ENCODE measurements around the gene TRAF1. TPM values are rescaled to one million over a fixed set of nuclear protein-coding genes. Genes with fewer than 3 reads are reported as not detected.
A peak's percentile ranks its signal among the peaks of the same experiment; 100 is the strongest.

TRAF1 gene
- total RNA-seq, 2 donors from 2014 or later: 3.6 to 8.2 TPM

DNA sequence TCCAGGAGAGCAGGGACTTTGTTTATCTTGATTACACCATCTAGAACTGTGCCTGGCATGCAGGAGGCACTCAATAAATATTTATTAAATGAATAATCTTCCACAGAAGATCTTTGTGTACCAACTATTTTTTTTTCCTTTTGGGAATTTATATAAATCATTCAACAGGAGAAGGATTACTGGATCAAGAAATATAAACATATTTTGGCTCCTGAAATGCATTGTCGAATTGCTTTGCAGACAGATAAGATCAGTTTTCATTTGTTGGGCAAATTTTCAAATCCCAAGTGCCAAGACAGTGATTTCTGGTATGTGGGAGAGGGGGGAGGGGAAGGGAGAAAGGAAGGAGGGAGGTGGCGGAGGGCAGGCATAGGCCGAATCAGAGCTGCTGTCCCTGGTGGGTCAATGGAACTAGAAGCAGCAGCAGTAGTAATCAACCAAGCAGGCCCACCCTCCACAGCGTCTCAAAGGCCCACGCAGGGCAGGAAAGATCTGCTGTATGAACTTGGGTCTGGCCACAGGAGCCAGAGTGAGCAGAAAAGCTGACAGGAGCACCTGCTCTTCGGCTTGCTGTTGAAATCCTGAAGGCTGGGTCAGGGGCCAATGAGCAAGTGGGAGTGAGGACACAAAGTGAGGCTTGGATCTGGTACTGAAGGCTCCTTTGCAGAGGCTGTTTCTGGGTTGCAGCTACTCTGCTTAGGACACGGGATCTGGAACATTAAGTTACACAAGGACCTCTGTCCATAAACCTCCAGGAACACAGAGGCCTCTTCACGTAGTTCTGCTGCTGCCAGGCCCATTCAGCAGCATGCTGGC, 15.8 kb upstream of the TRAF1 start:
- 53 to 73% methylated on average over 5 to 8 of the region's 8 CpGs for WGBS, 2 experiments (ENCODE audit: insufficient coverage in 1 of 2, insufficient read length in 1 of 2)
- Histone ChIP-seq H3K4me1 (ENCODE audit: control insufficient read depth, insufficient read depth, low read length) (peaks cover 11% of the 10 kb centered on the region), H3K9me3 (ENCODE audit: control insufficient read depth, low read length) (no peaks in the 10 kb centered on the region), H3K27ac (ENCODE audit: low read depth, low read length) (no peak overlapping the region), H3K9ac (ENCODE audit: extremely low read depth, low read length, poor library complexity, severe bottlenecking) (no peak overlapping the region), H3K27me3 (ENCODE audit: control insufficient read depth, insufficient read depth, low read length, poor library complexity, severe bottlenecking) (no peaks in the 10 kb centered on the region), H3K36me3 (ENCODE audit: control insufficient read depth, insufficient read depth, low read length) (no peaks in the 10 kb centered on the region), H3K4me3 (ENCODE audit: low read length) (no peak overlapping the region)
- Mint-ChIP-seq H3K27ac (no peak overlapping the region), H3K4me1 (peaks cover 36% of the 10 kb centered on the region), H3K27me3 (ENCODE audit: insufficient read depth) (no peaks in the 10 kb centered on the region), H3K36me3 (ENCODE audit: low read depth) (no peaks in the 10 kb centered on the region), H3K4me3 (no peak overlapping the region), H3K9me3 (no peaks in the 10 kb centered on the region)
- TF ChIP-seq, protein P1, sequence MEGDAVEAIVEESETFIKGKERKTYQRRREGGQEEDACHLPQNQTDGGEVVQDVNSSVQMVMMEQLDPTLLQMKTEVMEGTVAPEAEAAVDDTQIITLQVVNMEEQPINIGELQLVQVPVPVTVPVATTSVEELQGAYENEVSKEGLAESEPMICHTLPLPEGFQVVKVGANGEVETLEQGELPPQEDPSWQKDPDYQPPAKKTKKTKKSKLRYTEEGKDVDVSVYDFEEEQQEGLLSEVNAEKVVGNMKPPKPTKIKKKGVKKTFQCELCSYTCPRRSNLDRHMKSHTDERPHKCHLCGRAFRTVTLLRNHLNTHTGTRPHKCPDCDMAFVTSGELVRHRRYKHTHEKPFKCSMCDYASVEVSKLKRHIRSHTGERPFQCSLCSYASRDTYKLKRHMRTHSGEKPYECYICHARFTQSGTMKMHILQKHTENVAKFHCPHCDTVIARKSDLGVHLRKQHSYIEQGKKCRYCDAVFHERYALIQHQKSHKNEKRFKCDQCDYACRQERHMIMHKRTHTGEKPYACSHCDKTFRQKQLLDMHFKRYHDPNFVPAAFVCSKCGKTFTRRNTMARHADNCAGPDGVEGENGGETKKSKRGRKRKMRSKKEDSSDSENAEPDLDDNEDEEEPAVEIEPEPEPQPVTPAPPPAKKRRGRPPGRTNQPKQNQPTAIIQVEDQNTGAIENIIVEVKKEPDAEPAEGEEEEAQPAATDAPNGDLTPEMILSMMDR (conservative IDR thresholded peaks at IDR 0.05): no peak
- DNase-seq: peak; percentile 69

DNA sequence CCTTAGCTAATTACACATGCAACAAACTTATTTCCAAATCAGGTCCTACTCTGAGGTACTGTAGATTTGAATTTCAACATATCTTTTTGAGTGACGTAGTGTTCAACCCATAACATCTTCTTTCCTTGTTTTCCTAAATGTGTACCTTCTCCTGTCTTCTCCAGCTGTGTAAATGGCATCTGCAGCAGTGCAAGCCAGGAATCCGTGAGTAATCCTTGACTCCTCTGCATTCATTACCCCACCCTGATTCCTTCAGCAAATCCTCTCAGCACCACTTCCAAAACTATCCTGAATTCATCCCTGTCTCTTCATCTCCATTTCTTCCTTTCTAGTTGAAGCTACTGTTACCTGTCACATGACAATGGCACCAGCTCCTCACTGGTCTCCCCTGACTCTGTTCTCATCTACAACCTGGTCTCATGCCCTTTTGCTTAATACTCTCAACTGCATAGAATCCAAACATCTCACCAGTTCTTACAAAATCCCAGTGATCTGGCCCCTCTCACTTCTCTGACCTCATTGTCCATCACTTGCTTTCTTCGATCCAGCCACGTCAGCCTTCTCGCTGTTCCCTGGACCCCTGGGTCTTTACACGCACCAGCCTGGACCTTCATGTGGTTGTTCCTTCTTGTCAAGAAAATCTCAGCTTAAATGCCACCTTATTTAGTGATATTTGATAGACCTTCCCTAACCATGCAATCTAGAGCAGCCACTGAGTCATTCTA, 14.6 kb upstream of the TRAF1 start:
- Mint-ChIP-seq H3K36me3 (ENCODE audit: low read depth) (no peaks in the 10 kb centered on the region), H3K4me3 (no peak overlapping the region), H3K27me3 (ENCODE audit: insufficient read depth) (no peaks in the 10 kb centered on the region), H3K4me1 (peaks cover 44% of the 10 kb centered on the region), H3K9me3 (no peaks in the 10 kb centered on the region), H3K27ac (no peak overlapping the region)
- WGBS, 2 experiments (ENCODE audit: insufficient coverage in 1 of 2, insufficient read length in 1 of 2): 86 to 91% methylated on average over 5 to 6 of the region's 6 CpGs
- TF ChIP-seq, protein P1 (conservative IDR thresholded peaks at IDR 0.05): no peak
- Histone ChIP-seq H3K27ac (ENCODE audit: low read depth, low read length) (no peak overlapping the region), H3K4me1 (ENCODE audit: control insufficient read depth, insufficient read depth, low read length) (peaks cover 11% of the 10 kb centered on the region), H3K9ac (ENCODE audit: extremely low read depth, low read length, poor library complexity, severe bottlenecking) (no peak overlapping the region), H3K4me3 (ENCODE audit: low read length) (no peak overlapping the region), H3K27me3 (ENCODE audit: control insufficient read depth, insufficient read depth, low read length, poor library complexity, severe bottlenecking) (no peaks in the 10 kb centered on the region), H3K36me3 (ENCODE audit: control insufficient read depth, insufficient read depth, low read length) (no peaks in the 10 kb centered on the region), H3K9me3 (ENCODE audit: control insufficient read depth, low read length) (no peaks in the 10 kb centered on the region)
- no peak for DNase-seq

DNA sequence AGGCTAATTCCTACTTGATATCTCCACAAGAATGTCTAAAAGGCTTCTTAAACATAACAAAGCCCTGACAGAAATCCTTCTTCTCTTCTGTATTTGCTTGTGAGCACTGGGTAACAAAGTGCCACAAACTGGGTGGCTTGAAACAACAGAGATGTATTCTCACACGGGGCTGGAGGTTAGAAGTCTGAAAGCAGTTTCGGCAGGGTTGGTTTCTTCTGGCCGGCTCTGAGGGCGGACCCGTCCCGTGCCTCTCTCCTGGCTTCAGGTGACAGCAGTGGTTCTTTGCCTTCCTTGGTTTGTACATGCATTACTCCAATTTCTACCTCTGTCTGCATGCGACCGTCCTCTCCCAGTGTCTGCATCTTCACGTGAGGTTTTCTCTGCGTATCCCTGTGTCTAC, 14.0 kb upstream of the TRAF1 start:
- Mint-ChIP-seq H3K4me3 (no peak overlapping the region), H3K27me3 (ENCODE audit: insufficient read depth) (no peaks in the 10 kb centered on the region)
- TF ChIP-seq, protein P1 (conservative IDR thresholded peaks at IDR 0.05): no peak

More for the DNA sequence above, 14.0 kb upstream of the TRAF1 start:
- no peak for DNase-seq
- H3K4me3 ChIP-seq (ENCODE audit: low read length): no peak overlapping the region
- peaks cover 44% of the 10 kb centered on the region for H3K4me1 Mint-ChIP-seq
- no peaks in the 10 kb centered on the region for H3K36me3 ChIP-seq (ENCODE audit: control insufficient read depth, insufficient read depth, low read length)
- no peaks in the 10 kb centered on the region for H3K27me3 ChIP-seq (ENCODE audit: control insufficient read depth, insufficient read depth, low read length, poor library complexity, severe bottlenecking)
- no peak overlapping the region for H3K27ac ChIP-seq (ENCODE audit: low read depth, low read length)
- H3K4me1 ChIP-seq (ENCODE audit: control insufficient read depth, insufficient read depth, low read length): peaks cover 11% of the 10 kb centered on the region
- H3K9me3 ChIP-seq (ENCODE audit: control insufficient read depth, low read length): no peaks in the 10 kb centered on the region
- H3K9me3 Mint-ChIP-seq: no peaks in the 10 kb centered on the region
- H3K9ac ChIP-seq (ENCODE audit: extremely low read depth, low read length, poor library complexity, severe bottlenecking): no peak overlapping the region
- WGBS, 2 experiments (ENCODE audit: insufficient coverage in 1 of 2, insufficient read length in 1 of 2): 83 to 85% methylated on average over 10 of the region's 10 CpGs
- H3K27ac Mint-ChIP-seq: no peak overlapping the region
- no peaks in the 10 kb centered on the region for H3K36me3 Mint-ChIP-seq (ENCODE audit: low read depth)

All from endodermal cell (in vitro differentiated cells).